SK-N-SH treated with all-trans-retinoic acid at 6 μM for 48 hours (cell line): ENCODE data around the gene CDH4.

Experiments
- PATZ1 ChIP-seq: fragments of 250-450 bp; sonication (Bioruptor Pico); IDR thresholded peaks from 2 replicates; pipeline ENCODE4 v1.8.0; 2020; ENCODE audit warnings: mild to moderate bottlenecking, moderate library complexity, borderline replicate concordance
- SNAI2 ChIP-seq: fragments of 250-450 bp; sonication (Bioruptor Pico); IDR thresholded peaks from 2 replicates; pipeline ENCODE4 v1.5.0; 2020; ENCODE audit warnings: mild to moderate bottlenecking, moderate library complexity
- ZC3H10 ChIP-seq: fragments of 250-450 bp; sonication (Bioruptor Pico); IDR thresholded peaks from 2 replicates; pipeline ENCODE4 v1.5.1; 2021; ENCODE audit warnings: mild to moderate bottlenecking, moderate library complexity
- ZFP30 ChIP-seq: fragments of 450-650 bp; formaldehyde crosslinking; IDR thresholded peaks from 2 replicates; pipeline ENCODE4 v1.5.0; 2022; ENCODE audit warnings: mild to moderate bottlenecking, moderate library complexity

- no peak for TF ChIP-seq ZFP30 (CRISPR knock-in tag)
- no peak for TF ChIP-seq ZC3H10 (CRISPR knock-in tag)
- TF ChIP-seq PATZ1 = no peak
- TF ChIP-seq SNAI2 (CRISPR knock-in tag) = no peak
Observed at GRCh38 chr20:61556673-61557072, 304.6 kb downstream of the CDH4 start.
